BLaER1 treated with 17β-estradiol and CSF1 and Interleukin-3, amounts not matched to agents 10 nM and 100 nM (cell line): ENCODE results near the gene PIEZO1.
A peak's percentile ranks its signal among the peaks of the same experiment; 100 is the strongest.

Experiments
- H3K27ac ChIP-seq, 11 experiments: shearing (Covaris generic); formaldehyde crosslinking; 2 replicates each; pipeline ENCODE4 v1.8.1; 2022
- H3K27me3 ChIP-seq, 11 experiments: shearing (Covaris generic); formaldehyde crosslinking; 2 replicates each; pipeline ENCODE4 v1.8.1; 2022
- H3K36me3 ChIP-seq, 11 experiments: shearing (Covaris generic); formaldehyde crosslinking; 2 replicates each; pipeline ENCODE4 v1.8.1; 2022
- H3K4me1 ChIP-seq, 10 experiments: shearing (Covaris generic); formaldehyde crosslinking; 2 replicates each; pipeline ENCODE4 v1.8.1; 2022
- H3K4me2 ChIP-seq, 11 experiments: shearing (Covaris generic); formaldehyde crosslinking; 2 replicates each; pipeline ENCODE4 v1.8.1; 2022
- H3K4me3 ChIP-seq, 10 experiments: shearing (Covaris generic); formaldehyde crosslinking; 2 replicates each; pipeline ENCODE4 v1.8.1; 2022
- H3K9ac ChIP-seq, 11 experiments: shearing (Covaris generic); formaldehyde crosslinking; 2 replicates each; pipeline ENCODE4 v1.8.1; 2022
- H3K9me3 ChIP-seq, 11 experiments: shearing (Covaris generic); formaldehyde crosslinking; replicated peaks in 1 of 11; 2 replicates each; pipeline ENCODE4 v1.8.1; 2022
- H4K20me1 ChIP-seq, 11 experiments: shearing (Covaris generic); formaldehyde crosslinking; 2 replicates each; pipeline ENCODE4 v1.8.1; 2022
- Cebpa-rat ChIP-seq, 11 experiments: shearing (Covaris generic); IDR thresholded peaks; 2 replicates each; pipeline ENCODE4 v1.8.1; 2022

Gene PIEZO1

GRCh38 chr16:88761143-88761534 lies 23.9 kb downstream of the PIEZO1 start:
- Histone ChIP-seq H3K36me3 (peaks cover 6 to 65% (median 29%) of the 10 kb centered on the region in 11 experiments; a peak in 20 of 22 replicates), H4K20me1 (peaks cover 95 to 100% (median 99%) of the 10 kb centered on the region in 11 experiments), H3K27ac (no peak overlapping the region), H3K4me2 (peak overlapping the region in 10 of 11 experiments; percentile 4 to 81 (median 66); a peak in 10 of 22 replicates), H3K9ac (no peak overlapping the region; a peak in 1 of 22 replicates), H3K4me1 (peaks cover 58 to 96% (median 90%) of the 10 kb centered on the region in 10 experiments), H3K27me3 (no peaks in the 10 kb centered on the region), H3K9me3 (peaks cover 0 to 5% (median 0%) of the 10 kb centered on the region in 11 experiments; a peak in 2 of 22 replicates), H3K4me3 (no peak overlapping the region)
- TF ChIP-seq Cebpa-rat (IDR thresholded peaks at IDR 0.05), result no peak

- Histone ChIP-seq H3K4me3 (no peak overlapping the region), H3K9me3 (peaks cover 0 to 5% (median 0%) of the 10 kb centered on the region in 11 experiments; a peak in 2 of 22 replicates), H3K4me1 (peaks cover 55 to 98% (median 86%) of the 10 kb centered on the region in 10 experiments), H3K36me3 (peaks cover 6 to 66% (median 27%) of the 10 kb centered on the region in 11 experiments; a peak in 20 of 22 replicates), H3K9ac (peak overlapping the region in 6 of 11 experiments; percentile 5 to 34 (median 24); a peak in 7 of 22 replicates), H3K27ac (peak overlapping the region in 2 of 11 experiments; percentile 13 to 19; a peak in 1 of 22 replicates), H4K20me1 (peaks cover 95 to 100% (median 99%) of the 10 kb centered on the region in 11 experiments), H3K27me3 (no peaks in the 10 kb centered on the region), H3K4me2 (peak overlapping the region; percentile 26 to 81 (median 65); a peak in 17 of 22 replicates)
- TF ChIP-seq Cebpa-rat (IDR thresholded peaks at IDR 0.05), result no peak
Observed at GRCh38 chr16:88760424-88761142, 24.4 kb downstream of the PIEZO1 start.

DNA sequence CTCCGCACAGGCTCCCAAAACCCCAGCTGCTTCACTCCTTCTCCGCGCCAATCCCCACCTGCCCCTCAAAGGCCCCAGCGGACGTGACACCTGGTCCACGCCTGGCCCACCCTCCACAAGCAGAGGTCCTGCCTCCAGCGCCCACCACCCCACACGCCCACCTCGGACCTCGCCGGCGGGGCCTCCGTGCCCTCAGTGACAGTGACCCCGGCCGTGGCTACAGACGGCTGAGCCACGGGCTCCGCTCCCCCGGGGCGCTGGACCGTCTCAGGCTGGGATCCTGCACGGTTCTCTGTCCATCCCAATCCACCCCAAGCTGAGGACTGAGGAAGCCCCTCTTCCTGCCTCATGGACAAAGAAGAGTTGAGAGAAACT lies 25.1 kb downstream of the PIEZO1 start:
- no peak overlapping the region for H3K4me3 ChIP-seq
- H3K9ac ChIP-seq, result peak overlapping the region in 7 of 11 experiments; percentile 5 to 47 (median 26); a peak in 8 of 22 replicates
- no peak for TF ChIP-seq Cebpa-rat (IDR thresholded peaks at IDR 0.05)
- peaks cover 0 to 5% (median 0%) of the 10 kb centered on the region in 11 experiments; a peak in 2 of 22 replicates for H3K9me3 ChIP-seq
- H3K27ac ChIP-seq, result peak overlapping the region in 3 of 11 experiments; percentile 25 to 45 (median 40); a peak in 3 of 22 replicates
- H4K20me1 ChIP-seq, result peaks cover 95 to 100% (median 99%) of the 10 kb centered on the region in 11 experiments
- no peaks in the 10 kb centered on the region for H3K27me3 ChIP-seq
- peak overlapping the region; percentile 43 to 81 (median 67) for H3K4me2 ChIP-seq
- H3K36me3 ChIP-seq, result peaks cover 6 to 68% (median 28%) of the 10 kb centered on the region in 11 experiments; a peak in 20 of 22 replicates
- H3K4me1 ChIP-seq, result peaks cover 58 to 98% (median 85%) of the 10 kb centered on the region in 10 experiments

DNA sequence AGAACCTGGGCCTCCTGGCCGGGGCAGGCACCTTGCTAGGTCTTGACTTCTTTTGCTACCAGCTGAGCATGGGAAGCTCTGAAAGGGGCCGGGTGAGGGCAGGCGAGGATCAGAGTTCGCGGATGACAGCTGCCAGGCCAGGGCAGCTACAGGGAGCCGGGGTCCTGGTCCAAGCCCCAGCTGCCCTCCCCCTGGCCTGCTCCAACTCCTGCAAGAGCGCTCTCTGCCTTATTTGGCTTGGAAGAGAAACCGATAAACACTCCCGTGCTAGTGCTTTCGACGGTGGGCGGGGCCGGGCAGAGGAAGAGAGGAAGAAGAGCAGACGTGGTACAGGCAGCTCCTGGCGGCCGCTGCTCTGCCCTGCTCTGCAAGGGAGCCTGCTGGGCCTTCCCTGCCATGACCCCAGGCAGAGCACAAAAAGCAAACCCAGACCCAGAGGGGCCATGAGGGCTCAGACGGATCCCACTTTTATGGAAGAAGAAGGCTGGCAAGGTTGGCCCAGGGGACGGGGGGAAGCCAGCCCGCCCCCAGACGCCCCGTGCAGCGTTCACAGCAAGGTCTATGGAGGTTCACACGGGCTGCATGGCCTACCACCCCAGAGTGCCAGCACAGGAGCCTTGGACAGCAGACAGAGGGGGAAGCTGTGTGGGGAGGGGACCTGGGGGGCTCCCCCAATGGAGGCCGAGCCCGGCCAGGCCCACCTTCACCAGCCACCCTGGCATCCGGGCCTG lies 25.6 kb downstream of the PIEZO1 start:
- H4K20me1 ChIP-seq, result peaks cover 95 to 100% (median 99%) of the 10 kb centered on the region in 11 experiments
- peak overlapping the region in 5 of 11 experiments; percentile 5 to 45 (median 40); a peak in 5 of 22 replicates for H3K27ac ChIP-seq
- H3K9ac ChIP-seq, result peak overlapping the region in 5 of 11 experiments; percentile 18 to 47 (median 34); a peak in 7 of 22 replicates
- H3K36me3 ChIP-seq, result peaks cover 6 to 68% (median 22%) of the 10 kb centered on the region in 11 experiments; a peak in 19 of 22 replicates
- H3K4me2 ChIP-seq, result peak overlapping the region; percentile 43 to 81 (median 67)
- peaks cover 0 to 5% (median 0%) of the 10 kb centered on the region in 11 experiments; a peak in 2 of 22 replicates for H3K9me3 ChIP-seq
- H3K4me3 ChIP-seq, result no peak overlapping the region
- no peak for TF ChIP-seq Cebpa-rat (IDR thresholded peaks at IDR 0.05)
- H3K4me1 ChIP-seq, result peaks cover 64 to 98% (median 87%) of the 10 kb centered on the region in 10 experiments
- no peaks in the 10 kb centered on the region for H3K27me3 ChIP-seq

GRCh38 chr16:88758944-88759244 lies 26.1 kb downstream of the PIEZO1 start:
- H3K4me2 ChIP-seq, result peak overlapping the region; percentile 43 to 81 (median 67)
- H3K27ac ChIP-seq, result peak overlapping the region in 4 of 11 experiments; percentile 5 to 45 (median 33); a peak in 3 of 22 replicates
- H3K9me3 ChIP-seq, result peaks cover 0 to 5% (median 0%) of the 10 kb centered on the region in 11 experiments; a peak in 2 of 22 replicates
- no peaks in the 10 kb centered on the region for H3K27me3 ChIP-seq
- H3K4me3 ChIP-seq, result no peak overlapping the region
- peaks cover 95 to 100% (median 99%) of the 10 kb centered on the region in 11 experiments for H4K20me1 ChIP-seq
- H3K9ac ChIP-seq, result peak overlapping the region in 2 of 11 experiments; percentile 21 to 24; a peak in 1 of 22 replicates
- TF ChIP-seq Cebpa-rat (IDR thresholded peaks at IDR 0.05), result no peak
- peaks cover 69 to 98% (median 88%) of the 10 kb centered on the region in 10 experiments for H3K4me1 ChIP-seq
- H3K36me3 ChIP-seq, result peaks cover 2 to 64% (median 17%) of the 10 kb centered on the region in 11 experiments; a peak in 19 of 22 replicates

DNA sequence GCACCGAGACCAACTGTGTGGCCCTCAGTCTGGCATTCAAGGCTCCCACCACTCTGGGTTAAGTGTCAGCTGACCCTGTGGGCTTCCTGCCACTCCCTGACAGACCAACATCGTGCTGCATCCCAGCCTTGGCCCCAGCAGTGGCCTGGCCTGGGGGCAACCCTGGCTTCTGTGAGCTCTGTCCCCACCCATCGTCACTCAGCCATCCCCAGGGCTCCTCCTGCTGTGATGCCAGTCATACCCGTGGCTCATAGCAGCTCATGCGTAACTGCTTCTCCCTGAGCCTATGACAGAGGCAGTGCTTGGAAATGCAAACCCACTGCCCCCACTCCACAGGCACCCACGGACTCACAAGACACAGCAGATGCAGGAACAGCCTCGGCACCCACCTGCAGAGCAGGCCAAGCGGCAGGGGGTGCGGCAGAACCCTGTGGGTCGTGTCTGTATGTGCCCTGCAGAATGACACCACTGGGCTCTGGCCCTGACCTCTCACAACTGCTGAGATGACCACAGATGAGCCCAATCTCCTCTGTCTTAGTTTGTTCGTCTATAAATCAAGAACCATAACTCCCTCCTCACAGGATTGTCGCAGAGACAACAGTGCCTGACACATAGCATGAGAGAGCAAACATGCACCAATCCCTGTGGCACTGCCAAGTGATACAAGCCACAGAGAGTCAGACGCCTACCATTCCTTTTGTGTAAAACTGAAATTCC lies 26.6 kb downstream of the PIEZO1 start:
- Histone ChIP-seq H3K9me3 (peaks cover 0 to 5% (median 0%) of the 10 kb centered on the region in 11 experiments; a peak in 2 of 22 replicates), H3K36me3 (peaks cover 0 to 59% (median 12%) of the 10 kb centered on the region in 11 experiments; a peak in 16 of 22 replicates), H3K27ac (peak overlapping the region in 4 of 11 experiments; percentile 7 to 45 (median 23); a peak in 3 of 22 replicates), H3K4me2 (peak overlapping the region; percentile 43 to 81 (median 67)), H3K4me1 (peaks cover 72 to 98% (median 88%) of the 10 kb centered on the region in 10 experiments), H3K27me3 (no peaks in the 10 kb centered on the region), H3K9ac (peak overlapping the region in 6 of 11 experiments; percentile 10 to 40 (median 19); a peak in 7 of 22 replicates), H3K4me3 (no peak overlapping the region), H4K20me1 (peaks cover 95 to 100% (median 99%) of the 10 kb centered on the region in 11 experiments)
- no peak for TF ChIP-seq Cebpa-rat (IDR thresholded peaks at IDR 0.05)

- H3K9ac ChIP-seq, result peak overlapping the region in 1 of 11 experiments; percentile 33; a peak in 1 of 22 replicates
- no peak for TF ChIP-seq Cebpa-rat (IDR thresholded peaks at IDR 0.05)
- peaks cover 93 to 97% (median 96%) of the 10 kb centered on the region in 11 experiments for H4K20me1 ChIP-seq
- H3K4me3 ChIP-seq, result no peak overlapping the region
- no peaks in the 10 kb centered on the region for H3K27me3 ChIP-seq
- peaks cover 52 to 95% (median 90%) of the 10 kb centered on the region in 10 experiments for H3K4me1 ChIP-seq
- H3K9me3 ChIP-seq, result peaks cover 0 to 5% (median 0%) of the 10 kb centered on the region in 11 experiments; a peak in 2 of 22 replicates
- H3K36me3 ChIP-seq, result peaks cover 4 to 54% (median 16%) of the 10 kb centered on the region in 11 experiments; a peak in 18 of 22 replicates
- H3K4me2 ChIP-seq, result peak overlapping the region in 2 of 11 experiments; percentile 65 to 74; a peak in 2 of 22 replicates
- 0 out of 22 replicates have a peak overlapping the region, but pooled peaks of 1 of the 11 experiments have one; percentile 6 for H3K27ac ChIP-seq
Observed at GRCh38 chr16:88755745-88756443, 29.1 kb downstream of the PIEZO1 start.
